Activated naive CD8-positive, alpha-beta T cell treated with anti-CD3 and anti-CD28 coated beads, Interleukin-2, amount 50 U/mL, for 24 hours (primary cell): Measurements from ENCODE around the gene TP73.

Source experiments
- ATAC-seq: fragments of 150-1000 bp; cut with Tn5 transposase; one replicate; pipeline ENCODE4 v1.10.0; 2021
- DNase-seq: peaks from one replicate; pipeline ENCODE4 v3.0.0; 2021
- H3K27ac Mint-ChIP-seq: one replicate; pipeline ENCODE4 v1.8.0; 2021; ENCODE audit warnings: mild to moderate bottlenecking, mixed read lengths
- H3K27me3 Mint-ChIP-seq: one replicate; pipeline ENCODE4 v1.8.0; 2021; ENCODE audit warnings: mixed read lengths
- H3K36me3 Mint-ChIP-seq: one replicate; pipeline ENCODE4 v1.8.0; 2021; ENCODE audit warnings: low read depth, mixed read lengths
- H3K4me1 Mint-ChIP-seq: one replicate; pipeline ENCODE4 v1.8.0; 2021; ENCODE audit warnings: mixed read lengths
- H3K4me3 Mint-ChIP-seq: one replicate; pipeline ENCODE4 v1.8.0; 2021; ENCODE audit warnings: mild to moderate bottlenecking, moderate library complexity, mixed read lengths
- H3K9me3 Mint-ChIP-seq: one replicate; pipeline ENCODE4 v1.8.0; 2021; ENCODE audit warnings: mixed read lengths

Gene TP73

GRCh38 chr1:3688356-3689137 is 36.2 kb downstream of the TP73 start:
- DNase-seq (peak; percentile 10), ATAC-seq (no peak)
- Mint-ChIP-seq H3K36me3 (no peaks in the 10 kb centered on the region), H3K9me3 (no peaks in the 10 kb centered on the region), H3K4me3 (no peak overlapping the region), H3K27me3 (peaks cover 4% of the 10 kb centered on the region), H3K4me1 (no peaks in the 10 kb centered on the region), H3K27ac (no peak overlapping the region)

GRCh38 chr1:3689138-3689750 is 36.9 kb downstream of the TP73 start:
- ATAC-seq (no peak), DNase-seq (no peak)
- no peaks in the 10 kb centered on the region for H3K9me3 Mint-ChIP-seq
- no peak overlapping the region for H3K27ac Mint-ChIP-seq
- no peaks in the 10 kb centered on the region for H3K4me1 Mint-ChIP-seq
- no peak overlapping the region for H3K4me3 Mint-ChIP-seq
- H3K36me3 Mint-ChIP-seq, result no peaks in the 10 kb centered on the region
- peaks cover 2% of the 10 kb centered on the region for H3K27me3 Mint-ChIP-seq

DNA sequence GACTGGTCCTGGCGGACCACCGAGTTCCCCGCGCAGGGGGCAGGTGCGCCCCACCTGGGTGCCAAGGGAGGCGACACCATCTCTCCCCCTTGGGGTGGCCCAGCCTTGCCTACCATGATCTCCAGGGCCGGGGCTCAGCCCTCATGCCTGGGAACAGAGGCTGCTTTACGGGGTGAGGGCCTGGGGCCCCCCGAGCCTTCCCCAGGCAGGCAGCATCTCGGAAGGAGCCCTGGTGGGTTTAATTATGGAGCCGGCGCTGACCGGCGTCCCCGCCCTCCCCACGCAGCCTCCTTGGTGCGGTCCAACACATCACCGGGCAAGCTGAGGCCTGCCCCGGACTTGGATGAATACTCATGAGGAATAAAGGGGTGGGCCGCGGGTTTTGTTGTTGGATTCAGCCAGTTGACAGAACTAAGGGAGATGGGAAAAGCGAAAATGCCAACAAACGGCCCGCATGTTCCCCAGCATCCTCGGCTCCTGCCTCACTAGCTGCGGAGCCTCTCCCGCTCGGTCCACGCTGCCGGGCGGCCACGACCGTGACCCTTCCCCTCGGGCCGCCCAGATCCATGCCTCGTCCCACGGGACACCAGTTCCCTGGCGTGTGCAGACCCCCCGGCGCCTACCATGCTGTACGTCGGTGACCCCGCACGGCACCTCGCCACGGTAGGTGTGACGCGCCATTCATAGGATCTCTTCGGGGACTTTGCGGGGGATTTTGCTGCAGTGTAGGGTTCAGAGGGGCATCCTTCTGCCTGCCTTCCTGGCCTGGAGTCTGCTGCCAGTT is 38.2 kb downstream of the TP73 start:
- Mint-ChIP-seq H3K4me1 (no peaks in the 10 kb centered on the region), H3K4me3 (no peak overlapping the region)

DNA sequence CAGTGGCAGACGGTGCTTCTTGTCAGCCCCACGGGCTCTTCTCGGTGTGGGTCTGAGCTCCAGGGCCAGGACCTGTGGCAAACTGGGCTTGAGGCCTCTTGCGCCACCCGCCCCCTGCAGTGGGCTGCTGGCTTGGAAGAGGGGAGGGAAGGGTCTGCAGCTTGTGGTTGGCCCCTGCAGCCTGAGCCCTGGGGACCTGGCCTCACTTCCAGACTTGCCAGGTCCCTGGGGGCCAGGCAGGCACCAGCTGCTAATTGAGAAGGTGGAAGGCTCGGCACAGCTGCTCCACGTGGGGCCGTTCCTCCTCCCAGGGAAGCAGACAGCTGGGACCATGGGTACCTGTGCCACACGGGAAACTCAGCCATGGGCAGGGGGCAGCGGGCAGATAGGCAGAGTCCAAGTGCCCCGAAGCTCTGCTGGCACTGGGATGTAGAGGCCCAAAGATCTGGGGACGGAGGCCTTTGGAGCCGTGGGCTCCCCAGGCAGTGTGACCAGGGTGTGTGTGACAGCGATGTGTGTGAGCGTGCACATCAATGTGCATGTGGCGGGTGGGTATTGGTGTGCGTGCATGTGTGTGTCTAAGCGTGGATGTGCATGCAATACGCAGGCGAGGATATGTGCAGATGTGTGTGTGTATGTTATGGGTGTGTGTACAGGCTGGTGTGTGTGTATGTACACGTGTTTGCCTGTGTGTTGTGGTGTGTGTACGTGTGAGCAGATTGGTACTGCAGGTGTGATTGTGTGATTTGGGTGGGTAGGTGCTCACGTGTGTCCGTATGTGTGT is 39.3 kb downstream of the TP73 start:
- Mint-ChIP-seq H3K4me1 (no peaks in the 10 kb centered on the region), H3K9me3 (no peaks in the 10 kb centered on the region), H3K4me3 (no peak overlapping the region), H3K27me3 (peaks cover 8% of the 10 kb centered on the region), H3K27ac (no peak overlapping the region), H3K36me3 (no peaks in the 10 kb centered on the region)
- DNase-seq (no peak), ATAC-seq (no peak)

More for the DNA sequence above, 38.2 kb downstream of the TP73 start:
- H3K36me3 Mint-ChIP-seq, result no peaks in the 10 kb centered on the region
- no peaks in the 10 kb centered on the region for H3K9me3 Mint-ChIP-seq
- H3K27me3 Mint-ChIP-seq, result no peaks in the 10 kb centered on the region
- no peak for DNase-seq
- no peak overlapping the region for H3K27ac Mint-ChIP-seq
- ATAC-seq, result no peak

DNA sequence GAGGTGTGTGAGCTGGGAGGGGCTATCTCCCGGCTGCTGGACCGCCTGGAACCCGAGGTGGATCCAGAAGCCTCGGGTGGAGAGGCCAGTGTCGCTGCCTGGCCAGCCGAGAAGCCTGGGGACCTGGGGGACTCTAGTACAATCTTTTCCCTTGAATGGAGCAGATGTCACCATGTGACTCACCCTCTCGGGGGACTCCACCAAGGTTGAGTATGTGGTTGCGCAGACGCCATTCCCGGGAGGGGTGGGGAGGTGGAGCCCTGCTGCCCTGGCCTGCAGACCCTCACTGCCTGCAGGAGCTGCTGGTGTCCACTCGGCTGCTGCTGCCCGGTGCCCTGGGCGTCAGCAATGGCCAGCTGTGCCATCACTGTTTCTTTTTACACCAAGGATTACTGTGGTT is 40.3 kb downstream of the TP73 start:
- no peaks in the 10 kb centered on the region for H3K9me3 Mint-ChIP-seq
- H3K27ac Mint-ChIP-seq, result no peak overlapping the region
- peaks cover 10% of the 10 kb centered on the region for H3K27me3 Mint-ChIP-seq
- H3K36me3 Mint-ChIP-seq, result no peaks in the 10 kb centered on the region
- no peaks in the 10 kb centered on the region for H3K4me1 Mint-ChIP-seq
- no peak overlapping the region for H3K4me3 Mint-ChIP-seq
- ATAC-seq (no peak), DNase-seq (no peak)

- ATAC-seq (no peak), DNase-seq (no peak)
- Mint-ChIP-seq H3K4me1 (no peaks in the 10 kb centered on the region), H3K27me3 (peaks cover 11% of the 10 kb centered on the region), H3K27ac (no peak overlapping the region), H3K9me3 (no peaks in the 10 kb centered on the region), H3K4me3 (no peak overlapping the region), H3K36me3 (no peaks in the 10 kb centered on the region)
These were observed 41.0 kb downstream of the TP73 start for GRCh38 chr1:3693321-3693720.

- Mint-ChIP-seq H3K4me1 (no peaks in the 10 kb centered on the region), H3K27me3 (peaks cover 11% of the 10 kb centered on the region), H3K9me3 (no peaks in the 10 kb centered on the region), H3K36me3 (no peaks in the 10 kb centered on the region), H3K4me3 (no peak overlapping the region), H3K27ac (no peak overlapping the region)
- DNase-seq (peak; percentile 54), ATAC-seq (peak; percentile 48)
These were observed 43.3 kb downstream of the TP73 start for GRCh38 chr1:3695326-3696217.

- Mint-ChIP-seq H3K4me1 (no peaks in the 10 kb centered on the region), H3K27me3 (peaks cover 11% of the 10 kb centered on the region), H3K9me3 (no peaks in the 10 kb centered on the region), H3K27ac (no peak overlapping the region), H3K4me3 (no peak overlapping the region), H3K36me3 (no peaks in the 10 kb centered on the region)
- no peak for ATAC-seq
- no peak for DNase-seq
These were observed 44.4 kb downstream of the TP73 start for GRCh38 chr1:3696689-3697088.

- no peaks in the 10 kb centered on the region for H3K36me3 Mint-ChIP-seq
- H3K27ac Mint-ChIP-seq, result no peak overlapping the region
- no peaks in the 10 kb centered on the region for H3K9me3 Mint-ChIP-seq
- no peaks in the 10 kb centered on the region for H3K4me1 Mint-ChIP-seq
- no peak for DNase-seq
- H3K4me3 Mint-ChIP-seq, result no peak overlapping the region
- no peak for ATAC-seq
- peaks cover 11% of the 10 kb centered on the region for H3K27me3 Mint-ChIP-seq
These were observed 44.8 kb downstream of the TP73 start for GRCh38 chr1:3697104-3697503.

DNA sequence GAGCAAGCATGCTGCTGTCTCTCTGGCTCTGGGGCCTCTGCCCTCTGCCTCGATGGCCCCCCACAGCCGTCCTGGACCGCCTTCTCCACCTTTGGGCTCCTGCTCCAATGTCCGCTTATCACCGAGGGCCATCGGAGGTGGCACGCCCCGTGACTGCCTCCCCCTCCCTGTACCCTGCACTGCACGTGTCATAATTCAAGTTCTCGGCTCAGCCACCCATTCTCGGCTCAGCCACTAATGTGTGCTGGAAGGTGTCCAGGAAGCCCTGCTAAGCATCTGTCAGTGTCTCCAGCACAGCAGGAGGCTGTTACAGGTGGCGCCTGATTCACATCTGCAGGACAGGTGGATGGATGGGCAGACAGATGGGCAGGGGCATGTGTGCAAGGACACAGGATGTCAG is 45.5 kb downstream of the TP73 start:
- H3K9me3 Mint-ChIP-seq, result no peaks in the 10 kb centered on the region
- no peak for ATAC-seq
- H3K4me1 Mint-ChIP-seq, result no peaks in the 10 kb centered on the region
- no peaks in the 10 kb centered on the region for H3K36me3 Mint-ChIP-seq
- no peak overlapping the region for H3K4me3 Mint-ChIP-seq
- peaks cover 11% of the 10 kb centered on the region for H3K27me3 Mint-ChIP-seq
- DNase-seq, result no peak
- no peak overlapping the region for H3K27ac Mint-ChIP-seq

DNA sequence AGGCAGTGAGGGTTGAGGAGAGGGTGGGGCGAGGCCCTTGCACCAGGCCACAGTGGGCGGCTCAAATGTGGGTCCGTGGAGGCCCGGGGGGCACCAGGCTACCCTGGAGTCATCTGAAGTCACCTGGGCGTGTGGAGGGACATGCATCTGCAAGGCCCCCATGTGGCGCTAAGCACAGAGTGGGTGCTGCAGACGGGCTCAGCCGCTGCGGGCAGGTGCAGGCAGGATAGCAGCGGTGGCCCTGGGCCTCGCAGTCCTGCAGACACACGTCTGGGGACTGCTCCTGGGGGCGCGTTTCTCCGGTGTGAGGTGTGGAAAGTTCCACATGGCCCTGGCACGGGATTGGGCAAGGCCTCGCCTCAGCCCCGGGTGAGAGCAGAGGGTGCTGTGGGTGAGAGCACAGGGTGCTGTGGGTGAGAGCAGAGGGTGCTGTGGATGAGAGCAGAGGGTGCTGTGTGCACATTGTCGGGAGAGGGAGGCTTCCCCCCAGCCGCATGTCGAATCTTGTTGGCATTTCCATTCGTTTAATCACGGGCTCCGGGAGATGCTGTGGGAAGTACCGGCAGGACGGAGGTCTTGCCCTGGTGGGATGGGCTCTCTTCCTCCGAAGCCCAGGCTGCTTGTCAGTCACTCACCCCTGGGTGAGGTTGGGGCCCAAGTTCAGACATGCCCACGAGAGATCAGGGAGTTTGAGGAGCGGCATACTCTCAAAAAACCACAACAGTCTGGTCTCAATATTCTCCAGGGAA is 46.5 kb downstream of the TP73 start:
- ATAC-seq (no peak), DNase-seq (no peak)
- no peak overlapping the region for H3K27ac Mint-ChIP-seq
- H3K4me1 Mint-ChIP-seq, result no peaks in the 10 kb centered on the region
- no peak overlapping the region for H3K4me3 Mint-ChIP-seq
- no peaks in the 10 kb centered on the region for H3K36me3 Mint-ChIP-seq
- H3K9me3 Mint-ChIP-seq, result no peaks in the 10 kb centered on the region
- peaks cover 11% of the 10 kb centered on the region for H3K27me3 Mint-ChIP-seq

DNA sequence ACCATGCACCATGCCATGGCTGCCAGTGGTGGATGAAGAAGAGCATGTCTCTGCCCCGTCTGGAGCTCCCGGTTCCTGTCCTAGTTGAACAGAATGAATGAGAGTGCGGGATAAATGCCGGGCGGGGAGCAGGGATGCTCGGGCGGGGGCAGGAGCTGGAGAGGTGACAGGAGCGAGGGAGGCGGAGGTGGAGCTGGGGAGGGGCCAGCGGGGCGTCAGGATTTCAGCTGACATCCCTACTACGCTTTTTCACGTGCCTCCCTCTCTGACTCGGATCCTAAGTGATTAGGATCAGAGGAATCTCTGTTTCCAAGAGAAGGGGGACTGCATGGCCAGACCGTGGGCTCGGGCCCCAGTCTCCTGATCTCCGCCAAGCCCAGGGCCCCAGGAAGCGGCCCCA is 47.3 kb downstream of the TP73 start:
- Mint-ChIP-seq H3K4me3 (no peak overlapping the region), H3K36me3 (no peaks in the 10 kb centered on the region), H3K27me3 (peaks cover 11% of the 10 kb centered on the region), H3K9me3 (no peaks in the 10 kb centered on the region), H3K4me1 (peaks cover 4% of the 10 kb centered on the region), H3K27ac (no peak overlapping the region)
- DNase-seq (no peak), ATAC-seq (no peak)

DNA sequence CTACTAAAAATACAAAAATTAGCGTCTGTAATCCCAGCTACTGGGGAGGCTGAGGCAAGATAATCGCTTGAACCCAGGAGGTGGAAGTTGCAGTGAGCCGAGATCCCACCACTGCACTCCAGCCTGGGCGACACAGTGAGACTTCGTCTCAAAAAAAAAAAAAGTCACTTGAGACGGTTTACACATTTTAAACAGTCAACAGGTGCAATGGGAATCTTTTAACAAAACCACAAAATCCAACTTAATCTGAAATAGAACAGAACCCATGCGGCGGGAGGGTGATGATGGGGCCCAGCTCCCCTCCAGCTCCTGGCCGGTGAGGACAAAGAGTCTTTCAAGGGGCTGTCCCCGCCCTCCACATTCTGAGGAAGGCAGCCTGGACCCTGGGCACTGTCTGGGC is 48.3 kb downstream of the TP73 start:
- H3K9me3 Mint-ChIP-seq, result no peaks in the 10 kb centered on the region
- H3K27ac Mint-ChIP-seq, result no peak overlapping the region
- no peak for ATAC-seq
- no peak overlapping the region for H3K4me3 Mint-ChIP-seq
- DNase-seq, result no peak
- peaks cover 4% of the 10 kb centered on the region for H3K4me1 Mint-ChIP-seq
- peaks cover 11% of the 10 kb centered on the region for H3K27me3 Mint-ChIP-seq
- H3K36me3 Mint-ChIP-seq, result no peaks in the 10 kb centered on the region
